CD4-positive, alpha-beta T cell treated with Interleukin-6 for 4 hours (primary cell): Measurements from ENCODE around the gene AHI1.
A peak's percentile ranks its signal among the peaks of the same experiment; 100 is the strongest.
"Not testable (repeated sequence)": the region's sequence is repeated elsewhere in the genome, so short reads cannot be mapped to it uniquely, and the experiment has no call there.

Experiments
- DNase-seq: peaks from one replicate; pipeline ENCODE4 v3.0.0-alpha.2; 2020; ENCODE audit warnings: mixed read lengths

AHI1 gene

GRCh38 chr6:135505648-135506047 lies 8.1 kb upstream of the AHI1 start:
- no peak for DNase-seq

GRCh38 chr6:135505222-135505621 lies 7.7 kb upstream of the AHI1 start:
- DNase-seq, result no peak

GRCh38 chr6:135504734-135505133 lies 7.2 kb upstream of the AHI1 start:
- DNase-seq, result no peak

GRCh38 chr6:135503703-135504475 lies 6.3 kb upstream of the AHI1 start:
- no peak for DNase-seq

- no peak for DNase-seq
Observed at GRCh38 chr6:135499441-135500340, 2.2 kb upstream of the AHI1 start.

- peak; percentile 68 for DNase-seq
Observed at GRCh38 chr6:135498185-135498841, 773 bp upstream of the AHI1 start.

- no peak for DNase-seq
Observed at GRCh38 chr6:135496800-135497411, 634 bp downstream of the AHI1 start.

GRCh38 chr6:135493218-135493961 lies 4.2 kb downstream of the AHI1 start:
- DNase-seq, result no peak

- DNase-seq, result no peak
Observed at GRCh38 chr6:135490381-135490780, 7.2 kb downstream of the AHI1 start.

GRCh38 chr6:135488023-135488422 lies 9.5 kb downstream of the AHI1 start:
- no peak for DNase-seq

- DNase-seq, result not testable (repeated sequence)
Observed at GRCh38 chr6:135483903-135484302, 13.6 kb downstream of the AHI1 start.

GRCh38 chr6:135481783-135482369 lies 15.7 kb downstream of the AHI1 start:
- no peak for DNase-seq

GRCh38 chr6:135479601-135480000 lies 17.9 kb downstream of the AHI1 start:
- DNase-seq, result no peak

- no peak for DNase-seq
Observed at GRCh38 chr6:135478626-135479025, 18.9 kb downstream of the AHI1 start.

GRCh38 chr6:135475292-135475886 lies 22.2 kb downstream of the AHI1 start:
- DNase-seq, result no peak

- DNase-seq, result no peak
Observed at GRCh38 chr6:135474362-135474761, 23.2 kb downstream of the AHI1 start.

- no peak for DNase-seq
Observed at GRCh38 chr6:135465903-135466302, 31.6 kb downstream of the AHI1 start.

- no peak for DNase-seq
Observed at GRCh38 chr6:135465307-135465706, 32.2 kb downstream of the AHI1 start.

- DNase-seq, result no peak
Observed at GRCh38 chr6:135464634-135465033, 32.9 kb downstream of the AHI1 start.

GRCh38 chr6:135461208-135461607 lies 36.3 kb downstream of the AHI1 start:
- no peak for DNase-seq

GRCh38 chr6:135458051-135458450 lies 39.5 kb downstream of the AHI1 start:
- DNase-seq, result no peak
